Keratinocyte (primary cell): ENCODE results near the gene TMEM270. TPM values are rescaled to one million over a fixed set of nuclear protein-coding genes. Genes with fewer than 3 reads are reported as not detected.

Source experiments
- DNase-seq: peaks from one replicate; pipeline ENCODE4 v3.0.0-alpha.2; 2011; ENCODE audit warnings: low read depth, missing footprints, low spot score
- FAIRE-seq: peaks from 2 replicates; lab custom pipeline; 2011; peaks lifted over from hg19 to GRCh38; lab: Jason Lieb, UNC
- H2AFZ ChIP-seq: 2 replicates; pipeline ENCODE4 v1.6.0; 2012; ENCODE audit warnings: low read length, control low read depth, inconsistent platforms; ENCODE audit not compliant: control insufficient read depth
- H3K27ac ChIP-seq: 2 replicates; pipeline ENCODE4 v1.5.1; 2011; ENCODE audit warnings: low read length; ENCODE audit not compliant: control insufficient read depth, insufficient read depth
- H3K27me3 ChIP-seq: 3 replicates; pipeline ENCODE4 v1.6.0; 2011; ENCODE audit warnings: low read length; ENCODE audit not compliant: control insufficient read depth, insufficient read depth; ENCODE audit errors: extremely low read depth
- H3K36me3 ChIP-seq, 2 experiments: 2 replicates in 1 of 2; 3 replicates in 1 of 2; pipeline ENCODE4 v1.5.1; 2011; ENCODE audit warnings: low read length in 2 of 2, mild to moderate bottlenecking in 1 of 2; ENCODE audit not compliant: control insufficient read depth in 2 of 2, insufficient read depth in 2 of 2; ENCODE audit errors: extremely low read depth in 1 of 2
- H3K4me1 ChIP-seq: 3 replicates; pipeline ENCODE4 v1.5.1; 2011; ENCODE audit warnings: low read length; ENCODE audit not compliant: control insufficient read depth, insufficient read depth; ENCODE audit errors: extremely low read depth
- H3K4me2 ChIP-seq: 3 replicates; pipeline ENCODE4 v1.6.0; 2011; ENCODE audit warnings: low read depth, low read length; ENCODE audit not compliant: control insufficient read depth, insufficient read depth; ENCODE audit errors: extremely low read depth
- H3K4me3 ChIP-seq, 3 experiments: fragments of 200-600 bp in 1 of 3; sonication (generic) in 1 of 3; 2 replicates in 2 of 3; 3 replicates in 1 of 3; pipeline ENCODE4 v1.5.1; 2011 to 2016; ENCODE audit warnings: low read length in 3 of 3, mild to moderate bottlenecking in 3 of 3, control low read depth in 2 of 3, inconsistent platforms in 1 of 3, low read depth in 1 of 3, mixed read lengths in 1 of 3, mixed run types in 1 of 3, moderate library complexity in 1 of 3; ENCODE audit not compliant: control insufficient read depth in 2 of 3, insufficient read depth in 2 of 3; ENCODE audit errors: extremely low read depth in 1 of 3
- H3K79me2 ChIP-seq: 2 replicates; pipeline ENCODE4 v1.6.0; 2012; ENCODE audit warnings: low read length; ENCODE audit not compliant: control insufficient read depth, insufficient read depth
- H3K9ac ChIP-seq: 3 replicates; pipeline ENCODE4 v1.6.0; 2011; ENCODE audit warnings: low read length; ENCODE audit not compliant: control insufficient read depth, insufficient read depth; ENCODE audit errors: extremely low read depth
- H3K9me1 ChIP-seq: 3 replicates; pipeline ENCODE4 v1.6.0; 2011; ENCODE audit warnings: low read length; ENCODE audit not compliant: control insufficient read depth, insufficient read depth; ENCODE audit errors: extremely low read depth
- H3K9me3 ChIP-seq: 2 replicates; pipeline ENCODE4 v1.5.1; 2012; ENCODE audit warnings: low read depth, low read length; ENCODE audit not compliant: control insufficient read depth
- H4K20me1 ChIP-seq: 3 replicates; pipeline ENCODE4 v1.6.0; 2011; ENCODE audit warnings: low read length; ENCODE audit not compliant: control insufficient read depth, insufficient read depth; ENCODE audit errors: extremely low read depth
- EZH2 ChIP-seq: IDR thresholded peaks from one replicate; pipeline ENCODE4 v1.6.1; 2012; ENCODE audit warnings: inconsistent platforms, mild to moderate bottlenecking, low read length, moderate library complexity
- dilution Hi-C: fragments of 300-500 bp; cut with MboI; formaldehyde crosslinking; loops from one replicate; pipeline ENCODE4 v1.7.0; 2020; ENCODE audit warnings: low sequenced_read_pairs; ENCODE audit not compliant: extremely low pct_ligation_motif_present
- polyA plus RNA-seq, 5 experiments: library from polyadenylated mRNA; depleted of rRNA in 3 of 5; stranded (reverse) in 3 of 5; stranded (forward) in 1 of 5; unstranded in 1 of 5; fragments of >200 nt; gene quantifications; 1 replicate in 1 of 5; 2 replicates in 3 of 5; 3 replicates in 1 of 5; pipeline versions ENCODE4 v1.2.1 to v1.2.3, GENCODE V29; 2011 to 2012; ENCODE audit warnings: missing spikeins in 2 of 5, low read depth in 1 of 5, low replicate concordance in 1 of 5
- TF ChIP-seq, protein P1 (sequence below), 3 experiments: IDR thresholded peaks in 1 of 3; conservative IDR thresholded peaks in 1 of 3; optimal IDR thresholded peaks in 1 of 3; 2 replicates in 2 of 3; 3 replicates in 1 of 3; pipeline versions ENCODE3 to v1.5.1; 2011; ENCODE audit warnings: low read length in 3 of 3, mild to moderate bottlenecking in 3 of 3, moderate library complexity in 2 of 3, control low read depth in 1 of 3, inconsistent platforms in 1 of 3; ENCODE audit not compliant: insufficient read depth in 2 of 3; ENCODE audit errors: extremely low read depth in 1 of 3

TMEM270 gene
- polyA plus RNA-seq, 1 donor (not counting 4 experiments of a cell fraction or from before 2014, with no cell fraction given): not detected

DNA sequence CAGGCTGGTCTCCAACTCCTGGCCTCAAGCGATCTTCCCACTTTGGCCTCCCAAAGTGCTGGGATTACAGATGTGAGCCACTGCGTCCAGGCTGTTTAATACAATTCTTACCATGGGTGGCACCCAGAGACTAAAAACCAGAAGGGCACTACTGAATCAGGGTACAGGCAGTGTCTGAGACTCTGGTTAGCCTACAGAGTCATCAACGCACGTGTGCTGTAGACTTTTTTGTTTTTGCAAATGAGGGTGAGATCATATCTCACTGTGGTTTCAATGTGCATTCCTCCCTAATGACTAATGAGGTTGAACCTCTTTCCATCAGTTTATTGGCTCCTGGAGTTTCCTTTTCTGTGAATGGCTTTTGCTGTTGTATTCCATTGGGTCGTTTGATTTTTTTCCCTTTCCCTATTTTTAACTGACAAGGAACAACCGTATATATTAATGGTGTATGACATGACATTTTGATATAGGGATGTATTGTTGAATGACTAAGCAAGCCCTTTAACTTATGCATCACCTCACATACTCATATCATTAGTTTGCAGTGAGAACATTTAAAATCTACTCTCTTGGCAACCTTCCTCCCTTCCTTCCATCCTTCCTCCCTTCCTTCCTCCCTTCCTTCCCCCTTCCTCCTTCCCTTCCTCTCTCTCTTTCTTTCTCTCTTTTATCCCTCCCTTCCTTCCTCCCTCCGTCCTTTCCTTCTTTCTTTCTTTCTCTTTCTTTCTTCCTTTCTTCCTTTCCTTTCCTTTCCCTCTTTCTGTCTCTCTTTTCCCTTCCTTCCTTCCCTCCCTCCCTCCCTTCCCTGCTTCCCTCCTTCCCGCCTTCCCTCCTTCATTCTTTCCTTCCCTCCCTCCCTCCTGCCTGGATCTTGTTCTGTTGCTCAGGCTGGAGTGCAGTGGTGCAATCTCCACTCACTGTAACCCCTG is 9.3 kb upstream of the TMEM270 start:
- no peaks in the 10 kb centered on the region for H3K9me1 ChIP-seq
- no peaks in the 10 kb centered on the region for H3K36me3 ChIP-seq
- no peaks in the 10 kb centered on the region for H4K20me1 ChIP-seq
- no peak overlapping the region for H2AFZ ChIP-seq
- DNase-seq (peak; percentile 93), FAIRE-seq (peak; percentile 86)
- H3K27ac ChIP-seq: peak overlapping the region; percentile 98
- H3K9ac ChIP-seq: peak overlapping the region; percentile 88
- H3K9me3 ChIP-seq: no peaks in the 10 kb centered on the region
- peaks cover 48% of the 10 kb centered on the region for H3K4me1 ChIP-seq
- TF ChIP-seq, protein P1, sequence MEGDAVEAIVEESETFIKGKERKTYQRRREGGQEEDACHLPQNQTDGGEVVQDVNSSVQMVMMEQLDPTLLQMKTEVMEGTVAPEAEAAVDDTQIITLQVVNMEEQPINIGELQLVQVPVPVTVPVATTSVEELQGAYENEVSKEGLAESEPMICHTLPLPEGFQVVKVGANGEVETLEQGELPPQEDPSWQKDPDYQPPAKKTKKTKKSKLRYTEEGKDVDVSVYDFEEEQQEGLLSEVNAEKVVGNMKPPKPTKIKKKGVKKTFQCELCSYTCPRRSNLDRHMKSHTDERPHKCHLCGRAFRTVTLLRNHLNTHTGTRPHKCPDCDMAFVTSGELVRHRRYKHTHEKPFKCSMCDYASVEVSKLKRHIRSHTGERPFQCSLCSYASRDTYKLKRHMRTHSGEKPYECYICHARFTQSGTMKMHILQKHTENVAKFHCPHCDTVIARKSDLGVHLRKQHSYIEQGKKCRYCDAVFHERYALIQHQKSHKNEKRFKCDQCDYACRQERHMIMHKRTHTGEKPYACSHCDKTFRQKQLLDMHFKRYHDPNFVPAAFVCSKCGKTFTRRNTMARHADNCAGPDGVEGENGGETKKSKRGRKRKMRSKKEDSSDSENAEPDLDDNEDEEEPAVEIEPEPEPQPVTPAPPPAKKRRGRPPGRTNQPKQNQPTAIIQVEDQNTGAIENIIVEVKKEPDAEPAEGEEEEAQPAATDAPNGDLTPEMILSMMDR (optimal IDR thresholded peaks at IDR 0.05 in 1 of 3, IDR thresholded peaks at IDR 0.05 in 1 of 3, conservative IDR thresholded peaks at IDR 0.05 in 1 of 3; ENCODE audit: extremely low read depth in 1 of 3, insufficient read depth in 2 of 3, low read length in 3 of 3): no peak
- no peak for TF ChIP-seq EZH2
- dilution Hi-C loops: loop anchor here (25.0 kb wide), 1 partner anchor 111 kb away; no protein-coding TSS in a partner anchor
- peaks cover 1% of the 10 kb centered on the region for H3K27me3 ChIP-seq
- no peaks in the 10 kb centered on the region for H3K79me2 ChIP-seq
- H3K4me3 ChIP-seq: peak overlapping the region in 1 of 3 experiments; percentile 4
- H3K4me2 ChIP-seq: peak overlapping the region; percentile 67

DNA sequence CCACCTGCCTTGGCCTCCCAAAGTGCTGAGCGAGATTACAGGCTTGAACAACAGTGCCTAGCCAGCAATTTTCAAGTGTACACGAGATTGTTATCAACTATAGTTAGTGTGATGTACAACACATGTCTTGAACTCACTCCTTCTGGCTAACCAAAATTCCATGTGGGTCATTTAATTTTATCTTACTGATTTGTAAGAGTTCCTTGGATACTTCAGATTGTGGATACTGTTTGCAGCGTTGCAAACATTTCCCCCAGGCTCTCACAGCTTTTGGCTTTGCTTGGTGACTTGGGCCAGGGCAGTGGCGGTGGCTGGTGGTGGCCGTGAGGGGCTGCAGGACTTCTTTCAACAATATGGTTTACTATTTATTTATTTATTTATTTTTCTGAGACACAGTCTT is 8.5 kb upstream of the TMEM270 start:
- Histone ChIP-seq H3K4me3 (no peak overlapping the region), H3K4me1 (peaks cover 47% of the 10 kb centered on the region), H3K9me3 (no peaks in the 10 kb centered on the region), H3K27me3 (peaks cover 7% of the 10 kb centered on the region), H3K79me2 (no peaks in the 10 kb centered on the region), H3K4me2 (no peak overlapping the region), H3K36me3 (no peaks in the 10 kb centered on the region), H3K27ac (peak overlapping the region; percentile 37), H2AFZ (no peak overlapping the region), H4K20me1 (no peaks in the 10 kb centered on the region), H3K9ac (peak overlapping the region; percentile 22), H3K9me1 (no peaks in the 10 kb centered on the region)
- dilution Hi-C loops: loop anchor here (25.0 kb wide), 1 partner anchor 110 kb away; no protein-coding TSS in a partner anchor
- FAIRE-seq (no peak), DNase-seq (no peak)
- no peak for TF ChIP-seq EZH2
- TF ChIP-seq, protein P1 (optimal IDR thresholded peaks at IDR 0.05 in 1 of 3, IDR thresholded peaks at IDR 0.05 in 1 of 3, conservative IDR thresholded peaks at IDR 0.05 in 1 of 3; ENCODE audit: extremely low read depth in 1 of 3, insufficient read depth in 2 of 3, low read length in 3 of 3): no peak
